B cell (primary cell): ENCODE data around the gene SEC61A1. TPM values are rescaled to one million over a fixed set of nuclear protein-coding genes. Genes with fewer than 3 reads are reported as not detected.

Experiments
- ATAC-seq: fragments of 200-7000 bp; cut with Tn5 transposase; one replicate; pipeline ENCODE4 v1.10.0; 2021; ENCODE audit warnings: low read depth, mild to moderate bottlenecking, moderate number of reproducible peaks, moderate library complexity
- CTCF ChIA-PET: fragments of 350-600 bp; sonication (Branson Sonifier 250); formaldehyde crosslinking; loops from one replicate; lab custom pipeline; 2021; ENCODE audit warnings: antibody characterized with exemption, inconsistent platforms; lab: Charles Lee
- POLR2A ChIA-PET: fragments of 350-600 bp; sonication (Branson Sonifier 250); formaldehyde crosslinking; loops from one replicate; lab custom pipeline; 2021; ENCODE audit warnings: antibody characterized with exemption; lab: Charles Lee
- DNase-seq: peaks from one replicate; pipeline ENCODE4 v3.0.0; 2013
- H2AFZ ChIP-seq: 2 replicates; pipeline ENCODE4 v1.6.1; 2012; ENCODE audit warnings: mild to moderate bottlenecking, low read depth, low read length; ENCODE audit not compliant: insufficient read depth, poor library complexity, severe bottlenecking
- H3K27ac ChIP-seq, 2 donors: 1 replicate in 1 of 2; 2 replicates in 1 of 2; pipeline ENCODE4 v1.5.1; 2012 to 2013; ENCODE audit warnings: low read length in 2 of 2, mild to moderate bottlenecking in 2 of 2, moderate library complexity in 1 of 2
- H3K27me3 ChIP-seq, 4 experiments: fragments of 200-600 bp in 1 of 4; sonication (generic) in 1 of 4; replicated peaks in 1 of 4; 1 replicate in 2 of 4; 2 replicates in 2 of 4; pipeline versions ENCODE4 v1.6.1 to v1.7.0; 2013 to 2016; ENCODE audit warnings: low read length in 3 of 4, mild to moderate bottlenecking in 2 of 4, mixed read lengths in 1 of 4, moderate library complexity in 1 of 4; ENCODE audit not compliant: insufficient read depth in 4 of 4, control insufficient read depth in 3 of 4; ENCODE audit errors: control extremely low read depth in 1 of 4
- H3K36me3 ChIP-seq, 2 experiments: replicated peaks in 1 of 2; 1 replicate in 1 of 2; 2 replicates in 1 of 2; pipeline versions ENCODE4 v1.6.1 to v1.7.1; 2013; ENCODE audit warnings: low read length in 1 of 2; ENCODE audit not compliant: insufficient read depth in 2 of 2, control insufficient read depth in 1 of 2; ENCODE audit errors: control extremely low read depth in 1 of 2, extremely low read depth in 1 of 2
- H3K4me1 ChIP-seq, 2 donors: fragments of 200-600 bp in 1 of 2; sonication (generic) in 1 of 2; 1 replicate in 1 of 2; 2 replicates in 1 of 2; pipeline versions ENCODE4 v1.5.1 to v1.6.1; 2013 to 2017; ENCODE audit warnings: low read length in 2 of 2; ENCODE audit not compliant: control insufficient read depth in 2 of 2, insufficient read depth in 2 of 2
- H3K4me2 ChIP-seq: replicated peaks from 2 replicates; pipeline ENCODE3; 2012; ENCODE audit warnings: mild to moderate bottlenecking, low read depth, low read length; ENCODE audit not compliant: poor library complexity, severe bottlenecking
- H3K4me3 ChIP-seq, 5 experiments: fragments of 200-600 bp in 1 of 5; sonication (generic) in 1 of 5; 1 replicate in 3 of 5; 2 replicates in 2 of 5; pipeline versions ENCODE4 v1.5.1 to v1.7.0; 2011 to 2016; ENCODE audit warnings: low read length in 4 of 5, mild to moderate bottlenecking in 4 of 5, low read depth in 2 of 5, control low read depth in 1 of 5, moderate library complexity in 1 of 5; ENCODE audit not compliant: insufficient read depth in 1 of 5; ENCODE audit errors: control extremely low read depth in 1 of 5, extremely low read depth in 1 of 5
- H3K79me2 ChIP-seq: fragments of 200-600 bp; sonication (generic); one replicate; pipeline ENCODE4 v1.6.0; 2016; ENCODE audit warnings: low read length; ENCODE audit not compliant: control insufficient read depth, insufficient read depth
- H3K9ac ChIP-seq: fragments of 200-600 bp; sonication (generic); 2 replicates; pipeline ENCODE4 v1.6.1; 2017; ENCODE audit warnings: mild to moderate bottlenecking, low read length, moderate library complexity
- H3K9me3 ChIP-seq, 3 donors: one replicate each; pipeline versions ENCODE4 v1.6.1 to v1.7.1; 2013; ENCODE audit warnings: low read length in 2 of 3; ENCODE audit not compliant: control insufficient read depth in 2 of 3, insufficient read depth in 1 of 3; ENCODE audit errors: control extremely low read depth in 1 of 3
- H4K20me1 ChIP-seq: 2 replicates; pipeline ENCODE4 v1.6.0; 2012; ENCODE audit warnings: mild to moderate bottlenecking, low read length; ENCODE audit not compliant: insufficient read depth, control insufficient read depth, poor library complexity, severe bottlenecking
- H3K27ac Mint-ChIP-seq: one replicate; pipeline ENCODE4 v1.8.0; 2021; ENCODE audit warnings: mixed read lengths
- H3K27me3 Mint-ChIP-seq: one replicate; pipeline ENCODE4 v1.8.0; 2021; ENCODE audit warnings: mixed read lengths
- H3K4me1 Mint-ChIP-seq: one replicate; pipeline ENCODE4 v1.8.0; 2021; ENCODE audit warnings: mixed read lengths
- H3K4me3 Mint-ChIP-seq: one replicate; pipeline ENCODE4 v1.8.0; 2021; ENCODE audit warnings: mixed read lengths
- H3K9me3 Mint-ChIP-seq: one replicate; pipeline ENCODE4 v1.8.0; 2022; ENCODE audit warnings: mixed read lengths; ENCODE audit not compliant: insufficient read depth
- CTCF ChIP-seq: fragments of 200-600 bp; IDR thresholded peaks from one replicate; pipeline ENCODE4 v1.8.0; 2022; ENCODE audit warnings: antibody characterized with exemption, mild to moderate bottlenecking
- EZH2 ChIP-seq: IDR thresholded peaks from 2 replicates; pipeline ENCODE4 v1.6.1; 2012; ENCODE audit warnings: borderline replicate concordance, low read depth, mild to moderate bottlenecking, moderate library complexity, low read length; ENCODE audit not compliant: insufficient read depth, poor library complexity, severe bottlenecking
- WGBS: methylation state at CpG from one replicate; pipeline ENCODE4 v1.1.5; 2013; ENCODE audit warnings: missing lambda C conversion rate; ENCODE audit not compliant: insufficient coverage; 5-methylcytosine and 5-hydroxymethylcytosine counted together
- intact Hi-C: fragments of 100-400 bp; cut with micrococcal nuclease; formaldehyde crosslinking; loops from one replicate; pipeline ENCODE4 v1.10.0; 2022
- polyA plus RNA-seq: library from polyadenylated mRNA; depleted of rRNA; stranded (reverse); fragments of >200 nt; gene quantifications from 2 replicates; pipeline ENCODE4 v1.2.3, GENCODE V29; 2012
- total RNA-seq, 2 donors: library from RNA; stranded (reverse); fragments of 120-200 nt in 1 of 2; gene quantifications; 1 replicate in 1 of 2; 2 replicates in 1 of 2; pipeline versions ENCODE4 v1.2.3 to v1.2.4, GENCODE V29; 2013 to 2022

SEC61A1 gene
- total and polyA plus RNA-seq, 2 donors (not counting 1 experiment from before 2014, with no cell fraction given): 48.4 to 79.4 TPM

DNA sequence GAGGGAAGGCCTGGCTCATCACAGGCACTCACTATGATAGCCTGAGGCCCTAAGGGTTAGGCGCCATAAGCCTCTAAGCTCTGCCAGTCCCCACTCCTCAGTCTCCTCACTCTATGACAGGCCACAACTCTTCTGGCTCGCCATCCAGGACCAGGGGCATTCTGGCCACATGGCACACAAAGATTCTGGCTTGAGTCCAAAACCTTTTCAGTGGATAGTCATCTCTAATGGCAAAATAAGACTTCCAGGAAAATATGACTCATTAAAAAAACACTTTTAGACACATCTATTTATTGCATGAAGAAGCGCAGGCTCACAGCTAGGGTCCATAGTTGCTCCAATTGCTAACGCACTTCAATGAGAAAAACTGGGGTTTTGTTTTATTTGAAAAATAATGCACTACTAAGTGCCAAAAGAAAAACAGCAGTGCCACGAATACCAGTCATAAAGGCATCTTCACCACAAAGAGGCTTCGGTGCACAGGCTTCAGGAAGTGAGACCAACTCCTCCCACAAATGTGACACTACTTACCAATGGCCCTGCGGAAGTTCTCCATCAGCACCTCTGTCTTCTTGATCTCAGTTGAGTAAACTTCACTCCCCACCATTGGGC is 60.2 kb downstream of the SEC61A1 start:
- TF ChIP-seq CTCF (no peak), EZH2 (no peak)
- Mint-ChIP-seq H3K4me3 (peak overlapping the region; percentile 53), H3K4me1 (peaks cover 28% of the 10 kb centered on the region), H3K27me3 (no peaks in the 10 kb centered on the region), H3K9me3 (no peaks in the 10 kb centered on the region), H3K27ac (peak overlapping the region; percentile 81)
- H3K27ac ChIP-seq: peak overlapping the region in 1 of 2 donors; percentile 65
- H3K9ac ChIP-seq: no peak overlapping the region
- ATAC-seq (peak; percentile 54), DNase-seq (peak; percentile 24)
- H3K4me2 ChIP-seq: no peak overlapping the region
- ChIA-PET POLR2A (no interaction called here), CTCF (interaction anchor here (0.5 to 2.7 kb wide), 4 partner anchors 11 to 1447 kb away, joined by 3 to 9 read pairs (median 4); partner anchors contain the start of gene RUVBL1)
- intact Hi-C loops: no loop called here
- no peaks in the 10 kb centered on the region for H4K20me1 ChIP-seq
- peaks cover 1 to 38% of the 10 kb centered on the region in 2 experiments for H3K36me3 ChIP-seq
- H3K4me1 ChIP-seq: peaks cover 16 to 22% of the 10 kb centered on the region in 2 donors
- no peaks in the 10 kb centered on the region for H3K9me3 ChIP-seq
- H3K27me3 ChIP-seq: no peaks in the 10 kb centered on the region
- H3K79me2 ChIP-seq: peaks cover 36% of the 10 kb centered on the region
- H3K4me3 ChIP-seq: no peak overlapping the region
- 73% methylated on average over 4 of the region's 7 CpGs for WGBS
- peak overlapping the region; percentile 18 for H2AFZ ChIP-seq
